CD4-positive, alpha-beta T cell (primary cell): ENCODE results near the gene KCNMA1. TPM values are rescaled to one million over a fixed set of nuclear protein-coding genes. Genes with fewer than 3 reads are reported as not detected.
"Not testable (repeated sequence)": the region's sequence is repeated elsewhere in the genome, so short reads cannot be mapped to it uniquely, and the experiment has no call there.

ENCODE experiments used
- ATAC-seq: fragments of 200-7000 bp; cut with Tn5 transposase; one replicate; pipeline ENCODE4 v1.10.0; 2022; ENCODE audit warnings: mild to moderate bottlenecking; ENCODE audit not compliant: poor library complexity
- CTCF ChIA-PET: fragments of 350-600 bp; sonication (Branson Sonifier 250); formaldehyde crosslinking; loops from one replicate; lab custom pipeline; 2021; ENCODE audit warnings: antibody characterized with exemption, inconsistent platforms; lab: Charles Lee
- POLR2A ChIA-PET: fragments of 350-600 bp; sonication (Branson Sonifier 250); formaldehyde crosslinking; loops from one replicate; lab custom pipeline; 2021; ENCODE audit warnings: antibody characterized with exemption, inconsistent platforms; lab: Charles Lee
- DNase-seq, 14 experiments: peaks; one replicate each; pipeline ENCODE4 v3.0.0-alpha.2; 2013 to 2020; ENCODE audit warnings: mixed read lengths in 2 of 14
- H3K27ac ChIP-seq, 2 donors: one replicate each; pipeline versions ENCODE4 v1.5.1 to v1.7.0; 2013; ENCODE audit warnings: low read length in 2 of 2, low read depth in 1 of 2, mild to moderate bottlenecking in 1 of 2
- H3K27me3 ChIP-seq, 2 experiments: 1 replicate in 1 of 2; 2 replicates in 1 of 2; pipeline versions ENCODE4 v1.6.1 to v1.7.0; 2013; ENCODE audit warnings: low read length in 2 of 2, control low read depth in 1 of 2, mild to moderate bottlenecking in 1 of 2, moderate library complexity in 1 of 2; ENCODE audit not compliant: insufficient read depth in 2 of 2, control insufficient read depth in 1 of 2
- H3K36me3 ChIP-seq: one replicate; pipeline ENCODE4 v1.6.1; 2013; ENCODE audit warnings: low read length, control low read depth; ENCODE audit not compliant: insufficient read depth
- H3K4me1 ChIP-seq: one replicate; pipeline ENCODE4 v1.6.1; 2013; ENCODE audit warnings: low read length, control low read depth; ENCODE audit not compliant: insufficient read depth
- H3K4me3 ChIP-seq: one replicate; pipeline ENCODE4 v1.5.1; 2013; ENCODE audit warnings: mild to moderate bottlenecking, low read length, moderate library complexity
- H3K9me3 ChIP-seq, 2 experiments: 1 replicate in 1 of 2; 2 replicates in 1 of 2; pipeline versions ENCODE4 v1.6.1 to v1.7.0; 2013; ENCODE audit warnings: low read length in 2 of 2, mild to moderate bottlenecking in 2 of 2, control low read depth in 1 of 2, moderate library complexity in 1 of 2; ENCODE audit not compliant: control insufficient read depth in 1 of 2, insufficient read depth in 1 of 2
- H3K27ac Mint-ChIP-seq: one replicate; pipeline ENCODE4 v1.8.0; 2020; ENCODE audit warnings: mixed read lengths
- H3K27me3 Mint-ChIP-seq: one replicate; pipeline ENCODE4 v1.8.0; 2021; ENCODE audit warnings: mixed read lengths
- H3K36me3 Mint-ChIP-seq: one replicate; pipeline ENCODE4 v1.8.0; 2021; ENCODE audit warnings: low read depth, mixed read lengths
- H3K4me1 Mint-ChIP-seq: one replicate; pipeline ENCODE4 v1.8.0; 2021; ENCODE audit warnings: low read depth, mixed read lengths
- H3K4me3 Mint-ChIP-seq: one replicate; pipeline ENCODE4 v1.8.0; 2020; ENCODE audit warnings: mild to moderate bottlenecking, mixed read lengths
- H3K9me3 Mint-ChIP-seq: one replicate; pipeline ENCODE4 v1.8.0; 2020; ENCODE audit warnings: mixed read lengths
- intact Hi-C, 2 experiments: fragments of 100-400 bp; cut with DNase I in 1 of 2; cut with micrococcal nuclease in 1 of 2; formaldehyde crosslinking; loops; one replicate each; pipeline versions ENCODE4 v1.15.1 to v1.9.0; 2023 to 2025; cut with DNase I, micrococcal nuclease
- total RNA-seq, 174 experiments: library from RNA in 2 of 174; stranded (reverse) in 2 of 174; gene quantifications; one replicate each; pipeline ENCODE4 v1.2.3 and lab custom pipeline; 2021 to 2026
- TF ChIP-seq, protein P1 (sequence below): fragments of 200-600 bp; IDR thresholded peaks from one replicate; pipeline ENCODE4 v1.8.0; 2022; ENCODE audit warnings: antibody characterized with exemption, mild to moderate bottlenecking

The KCNMA1 gene
- total RNA-seq, 2 experiments from 2014 or later: not detected

DNA sequence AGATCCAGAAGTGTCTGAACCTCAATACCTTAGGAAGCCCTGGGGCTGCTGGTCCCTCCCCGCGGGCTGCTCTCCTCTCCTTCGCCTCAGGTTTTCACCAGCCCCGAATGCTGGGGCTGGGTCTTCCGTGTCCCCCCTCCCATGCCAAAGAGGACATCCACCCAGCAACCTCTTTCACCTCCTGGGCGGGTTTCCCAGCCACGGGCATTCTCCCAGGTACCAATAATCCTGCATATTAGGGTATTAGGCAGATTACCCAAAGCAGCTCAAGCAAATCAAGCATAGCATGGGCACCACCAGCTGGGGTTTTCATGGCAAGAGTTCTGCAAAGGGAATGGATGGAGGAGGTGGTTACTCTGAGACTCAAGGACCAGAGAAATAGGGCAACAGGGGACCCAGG, 224.4 kb downstream of the KCNMA1 start:
- H3K27me3 ChIP-seq: peaks cover 0 to 2% of the 10 kb centered on the region in 2 experiments
- POLR2A ChIA-PET: no interaction called here
- no peak overlapping the region for H3K4me3 ChIP-seq
- H3K4me1 ChIP-seq: no peaks in the 10 kb centered on the region
- intact Hi-C loops: no loop called here
- no peaks in the 10 kb centered on the region for H3K36me3 ChIP-seq
- ATAC-seq: no peak
- Mint-ChIP-seq H3K36me3 (no peaks in the 10 kb centered on the region), H3K27ac (no peak overlapping the region), H3K9me3 (no peaks in the 10 kb centered on the region), H3K27me3 (peaks cover 11% of the 10 kb centered on the region), H3K4me1 (no peaks in the 10 kb centered on the region), H3K4me3 (no peak overlapping the region)
- H3K27ac ChIP-seq: no peak overlapping the region
- no peak for DNase-seq
- CTCF ChIA-PET: no interaction called here
- H3K9me3 ChIP-seq: peaks cover 0 to 4% of the 10 kb centered on the region in 2 experiments
- TF ChIP-seq, protein P1, sequence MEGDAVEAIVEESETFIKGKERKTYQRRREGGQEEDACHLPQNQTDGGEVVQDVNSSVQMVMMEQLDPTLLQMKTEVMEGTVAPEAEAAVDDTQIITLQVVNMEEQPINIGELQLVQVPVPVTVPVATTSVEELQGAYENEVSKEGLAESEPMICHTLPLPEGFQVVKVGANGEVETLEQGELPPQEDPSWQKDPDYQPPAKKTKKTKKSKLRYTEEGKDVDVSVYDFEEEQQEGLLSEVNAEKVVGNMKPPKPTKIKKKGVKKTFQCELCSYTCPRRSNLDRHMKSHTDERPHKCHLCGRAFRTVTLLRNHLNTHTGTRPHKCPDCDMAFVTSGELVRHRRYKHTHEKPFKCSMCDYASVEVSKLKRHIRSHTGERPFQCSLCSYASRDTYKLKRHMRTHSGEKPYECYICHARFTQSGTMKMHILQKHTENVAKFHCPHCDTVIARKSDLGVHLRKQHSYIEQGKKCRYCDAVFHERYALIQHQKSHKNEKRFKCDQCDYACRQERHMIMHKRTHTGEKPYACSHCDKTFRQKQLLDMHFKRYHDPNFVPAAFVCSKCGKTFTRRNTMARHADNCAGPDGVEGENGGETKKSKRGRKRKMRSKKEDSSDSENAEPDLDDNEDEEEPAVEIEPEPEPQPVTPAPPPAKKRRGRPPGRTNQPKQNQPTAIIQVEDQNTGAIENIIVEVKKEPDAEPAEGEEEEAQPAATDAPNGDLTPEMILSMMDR: no peak

DNA sequence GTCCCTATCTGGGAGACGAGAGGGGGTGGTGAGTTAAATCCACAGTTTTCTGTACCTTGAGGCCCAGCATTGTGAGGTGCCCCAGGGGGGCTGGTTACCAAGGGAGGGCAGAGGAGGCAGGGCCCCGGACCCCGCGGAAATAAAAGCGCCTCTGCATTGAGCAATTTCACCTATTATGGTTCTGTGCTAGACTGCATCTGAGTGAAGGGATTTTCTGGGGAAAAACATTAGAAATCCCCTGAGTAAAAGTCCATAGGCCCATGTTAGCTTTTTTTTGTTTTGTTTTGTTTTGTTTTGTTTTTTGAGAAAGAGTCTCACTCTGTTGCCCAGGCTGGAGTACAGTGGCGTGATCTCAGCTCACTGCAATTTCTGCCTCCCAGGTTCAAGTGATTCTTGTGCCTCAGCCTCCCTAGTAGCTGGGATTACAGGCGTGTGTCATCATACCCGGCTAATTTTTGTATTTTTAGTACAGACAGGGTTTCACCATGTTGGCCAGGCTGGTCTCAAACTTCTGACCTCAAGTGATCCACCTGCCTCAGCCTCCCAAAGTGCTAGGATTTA, 225.0 kb downstream of the KCNMA1 start:
- H3K36me3 ChIP-seq, DNase-seq, intact Hi-C loops, H3K4me3 Mint-ChIP-seq, H3K4me1 ChIP-seq, H3K4me3 ChIP-seq, H3K4me1 Mint-ChIP-seq, ATAC-seq, H3K9me3 ChIP-seq, H3K27ac Mint-ChIP-seq, H3K27me3 ChIP-seq, POLR2A ChIA-PET, CTCF ChIA-PET, H3K27ac ChIP-seq, H3K9me3 Mint-ChIP-seq, H3K36me3 Mint-ChIP-seq: not testable (repeated sequence)
- peaks cover 11% of the 10 kb centered on the region for H3K27me3 Mint-ChIP-seq

DNA sequence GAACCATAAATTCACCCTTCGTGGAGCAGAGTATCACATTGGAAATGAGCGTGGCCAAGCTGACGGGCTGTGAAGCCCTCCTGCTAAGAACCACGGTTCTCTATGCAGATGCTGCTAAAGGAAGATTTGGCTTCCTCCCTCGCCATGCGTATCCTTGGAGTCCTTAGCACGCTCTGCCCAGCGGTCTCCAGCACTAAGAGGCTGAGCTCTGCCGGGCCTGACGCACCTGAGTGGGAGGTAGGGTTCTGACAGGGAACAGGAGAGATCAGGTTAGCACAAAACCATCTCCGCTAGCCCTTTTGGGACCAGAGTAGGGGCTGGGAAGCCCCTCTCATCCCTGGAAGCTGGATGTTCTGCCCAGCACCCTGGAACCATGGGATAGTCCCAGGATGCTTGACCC, 225.8 kb downstream of the KCNMA1 start:
- H3K9me3 Mint-ChIP-seq: no peaks in the 10 kb centered on the region
- intact Hi-C loops: no loop called here
- H3K27me3 Mint-ChIP-seq: peaks cover 8% of the 10 kb centered on the region
- H3K4me1 ChIP-seq: no peaks in the 10 kb centered on the region
- ChIA-PET POLR2A (no interaction called here), CTCF (no interaction called here)
- H3K4me3 ChIP-seq: no peak overlapping the region
- DNase-seq (no peak), ATAC-seq (no peak)
- no peak overlapping the region for H3K27ac ChIP-seq
- H3K36me3 ChIP-seq: no peaks in the 10 kb centered on the region
- no peak overlapping the region for H3K27ac Mint-ChIP-seq
- H3K27me3 ChIP-seq: peaks cover 0 to 2% of the 10 kb centered on the region in 2 experiments
- H3K4me3 Mint-ChIP-seq: no peak overlapping the region
- no peaks in the 10 kb centered on the region for H3K36me3 Mint-ChIP-seq
- H3K4me1 Mint-ChIP-seq: no peaks in the 10 kb centered on the region
- TF ChIP-seq, protein P1: no peak
- peaks cover 0 to 4% of the 10 kb centered on the region in 2 experiments for H3K9me3 ChIP-seq

DNA sequence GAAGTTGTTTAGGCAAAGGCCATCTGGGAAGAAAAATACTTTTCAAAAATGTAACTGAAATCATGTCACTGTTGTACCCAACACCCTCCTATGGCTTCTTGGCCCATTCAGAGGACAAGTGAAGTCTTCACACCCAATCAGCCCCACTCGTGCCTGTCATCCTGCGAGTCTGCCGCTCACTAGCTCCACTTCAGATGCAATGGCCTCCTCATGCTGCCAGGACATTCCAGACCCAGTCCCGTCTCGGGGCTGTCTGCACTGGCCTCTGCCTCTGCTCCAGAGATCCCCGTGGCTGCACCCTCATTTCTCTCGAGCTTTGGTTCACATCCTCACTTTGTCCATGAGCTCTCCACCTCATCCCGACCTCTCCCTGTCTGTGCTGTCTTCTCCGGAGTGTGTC, 227.1 kb downstream of the KCNMA1 start:
- no peak overlapping the region for H3K27ac ChIP-seq
- ChIA-PET POLR2A (no interaction called here), CTCF (no interaction called here)
- Mint-ChIP-seq H3K36me3 (no peaks in the 10 kb centered on the region), H3K4me1 (no peaks in the 10 kb centered on the region), H3K4me3 (no peak overlapping the region), H3K9me3 (no peaks in the 10 kb centered on the region), H3K27me3 (peaks cover 8% of the 10 kb centered on the region), H3K27ac (no peak overlapping the region)
- no peaks in the 10 kb centered on the region for H3K36me3 ChIP-seq
- DNase-seq: no peak
- TF ChIP-seq, protein P1: no peak
- intact Hi-C loops: no loop called here
- no peak overlapping the region for H3K4me3 ChIP-seq
- H3K27me3 ChIP-seq: no peaks in the 10 kb centered on the region
- no peak for ATAC-seq
- H3K4me1 ChIP-seq: no peaks in the 10 kb centered on the region
- peaks cover 0 to 4% of the 10 kb centered on the region in 2 experiments for H3K9me3 ChIP-seq
